ENCODE measurements around the gene RHPN2. TPM values are rescaled to one million over a fixed set of nuclear protein-coding genes. Genes with fewer than 3 reads are reported as not detected.
A peak's percentile ranks its signal among the peaks of the same experiment; 100 is the strongest.
"Not testable (repeated sequence)": the region's sequence is repeated elsewhere in the genome, so short reads cannot be mapped to it uniquely, and the experiment has no call there.

Gene RHPN2
- total RNA-seq, 2 experiments from 2014 or later: 3.1 to 3.4 TPM

GRCh38 chr19:32977813-32978212 lies 86.9 kb downstream of the RHPN2 start:
- H3K4me1 Mint-ChIP-seq (ENCODE audit: low read depth); DNase-seq; H3K9me3 Mint-ChIP-seq; H3K27me3 Mint-ChIP-seq (ENCODE audit: low read depth); H3K27ac Mint-ChIP-seq; H3K4me3 Mint-ChIP-seq; H3K36me3 Mint-ChIP-seq (ENCODE audit: low read depth): not testable (repeated sequence)
- CTCF ChIA-PET: interaction anchor here (1.1 to 1.3 kb wide), 3 partner anchors 29 to 149 kb away, joined by 3 read pairs; no protein-coding TSS in a partner anchor
- intact Hi-C loops (cut with micrococcal nuclease): loop anchor here (10.0 kb wide), 1 partner anchor 397 kb away; the partner anchor contains the start of gene CEBPG

- intact Hi-C loops (cut with micrococcal nuclease): loop anchor here (10.0 kb wide), 1 partner anchor 398 kb away; the partner anchor contains the start of gene CEBPG
- H3K4me1 Mint-ChIP-seq (ENCODE audit: low read depth): no peaks in the 10 kb centered on the region
- no peak overlapping the region for H3K27ac Mint-ChIP-seq
Measured at GRCh38 chr19:32977280-32977679, 87.4 kb downstream of the RHPN2 start.

GRCh38 chr19:32976223-32976805 lies 88.4 kb downstream of the RHPN2 start:
- H3K27ac Mint-ChIP-seq: no peak overlapping the region
- no peak overlapping the region for H3K4me3 Mint-ChIP-seq
- CTCF ChIA-PET: interaction anchor here (0.6 to 1.4 kb wide), 11 partner anchors 12 to 304 kb away, joined by 3 to 7 read pairs (median 3); no protein-coding TSS in a partner anchor
- intact Hi-C loops (cut with micrococcal nuclease): loop anchor here (1.0 to 10.0 kb wide), 2 partner anchors 143 to 398 kb away; partner anchors contain the start of gene CEBPG
- H3K36me3 Mint-ChIP-seq (ENCODE audit: low read depth): peaks cover 4% of the 10 kb centered on the region
- no peaks in the 10 kb centered on the region for H3K9me3 Mint-ChIP-seq
- peak; percentile 84 for DNase-seq
- H3K4me1 Mint-ChIP-seq (ENCODE audit: low read depth): peaks cover under 1% of the 10 kb centered on the region
- H3K27me3 Mint-ChIP-seq (ENCODE audit: low read depth): no peaks in the 10 kb centered on the region

More at GRCh38 chr19:32977280-32977679, 87.4 kb downstream of the RHPN2 start:
- DNase-seq: no peak
- Mint-ChIP-seq H3K27me3 (ENCODE audit: low read depth) (no peaks in the 10 kb centered on the region), H3K36me3 (ENCODE audit: low read depth) (peaks cover 4% of the 10 kb centered on the region), H3K4me3 (no peak overlapping the region), H3K9me3 (no peaks in the 10 kb centered on the region)
- CTCF ChIA-PET: interaction anchor here (1.1 to 1.3 kb wide), 3 partner anchors 29 to 149 kb away, joined by 3 read pairs; no protein-coding TSS in a partner anchor

- peaks cover 9% of the 10 kb centered on the region for H3K4me1 Mint-ChIP-seq (ENCODE audit: low read depth)
- CTCF ChIA-PET: interaction anchor here (0.6 to 1.0 kb wide), 2 partner anchors 278 to 744 kb away, joined by 3 to 5 read pairs; no protein-coding TSS in a partner anchor
- DNase-seq: peak; percentile 99
- H3K9me3 Mint-ChIP-seq: no peaks in the 10 kb centered on the region
- intact Hi-C loops (cut with micrococcal nuclease): loop anchor here (1.0 to 10.0 kb wide), 7 partner anchors 109 to 567 kb away; partner anchors contain the start of genes ANKRD27, CEBPG, DPY19L3 and GPATCH1
- H3K4me3 Mint-ChIP-seq: peak within 1 kb of the TSS; percentile 97
- H3K27ac Mint-ChIP-seq: peak within 1 kb of the TSS; percentile 90
- H3K27me3 Mint-ChIP-seq (ENCODE audit: low read depth): no peaks in the 10 kb centered on the region
- H3K36me3 Mint-ChIP-seq (ENCODE audit: low read depth): peaks cover 9% of the 10 kb centered on the region
Measured at GRCh38 chr19:32971715-32972540, 92.8 kb downstream of the RHPN2 start, which contains the start of the genes CEP89 and FAAP24. TSS of gene CEP89 (minus strand) at chr19:32971958. CDS start at chr19:32971874, 84 bp downstream. TSS of gene FAAP24 (plus strand) at chr19:32972242. CDS start at chr19:32973197, 955 bp downstream.

DNA sequence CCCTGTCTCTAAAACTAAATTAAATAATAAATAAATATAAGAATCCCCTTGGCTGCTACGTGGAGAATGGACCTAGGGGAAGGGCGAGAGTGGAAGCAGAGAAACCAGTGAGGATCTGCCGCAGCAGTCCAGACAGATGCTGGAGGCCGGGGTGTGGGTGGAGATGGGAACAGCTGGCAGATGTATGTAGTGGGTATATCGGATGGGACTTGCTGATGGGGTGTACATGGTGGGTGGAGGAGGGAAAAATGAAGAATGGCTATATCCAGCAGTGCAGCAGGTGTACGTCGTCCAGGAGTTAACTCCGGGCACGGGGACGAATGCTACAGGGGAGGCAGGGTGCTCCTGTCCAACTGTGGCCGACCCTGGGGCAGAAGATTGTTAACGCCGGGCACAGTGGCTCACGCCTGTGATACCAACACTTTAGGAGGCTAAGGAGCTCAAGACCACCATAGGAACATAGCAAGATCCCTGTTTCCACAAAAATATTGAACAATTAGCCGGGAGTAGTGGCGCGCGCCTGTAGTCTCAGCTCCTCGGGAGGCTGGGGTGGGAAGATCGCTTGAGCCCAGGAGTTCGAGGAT lies 93.6 kb downstream of the RHPN2 start:
- DNase-seq: no peak
- no peak overlapping the region for H3K27ac Mint-ChIP-seq
- H3K4me3 Mint-ChIP-seq: peak overlapping the region; percentile 97
- peaks cover 9% of the 10 kb centered on the region for H3K4me1 Mint-ChIP-seq (ENCODE audit: low read depth)
- CTCF ChIA-PET: interaction anchor here (0.6 to 1.0 kb wide), 2 partner anchors 277 to 744 kb away, joined by 3 to 5 read pairs; no protein-coding TSS in a partner anchor
- H3K36me3 Mint-ChIP-seq (ENCODE audit: low read depth): peaks cover 8% of the 10 kb centered on the region
- no peaks in the 10 kb centered on the region for H3K9me3 Mint-ChIP-seq
- intact Hi-C loops (cut with micrococcal nuclease): loop anchor here (1.0 to 10.0 kb wide), 2 partner anchors 296 to 404 kb away; partner anchors contain the start of genes ANKRD27, CEBPG and RGS9BP
- H3K27me3 Mint-ChIP-seq (ENCODE audit: low read depth): no peaks in the 10 kb centered on the region

DNA sequence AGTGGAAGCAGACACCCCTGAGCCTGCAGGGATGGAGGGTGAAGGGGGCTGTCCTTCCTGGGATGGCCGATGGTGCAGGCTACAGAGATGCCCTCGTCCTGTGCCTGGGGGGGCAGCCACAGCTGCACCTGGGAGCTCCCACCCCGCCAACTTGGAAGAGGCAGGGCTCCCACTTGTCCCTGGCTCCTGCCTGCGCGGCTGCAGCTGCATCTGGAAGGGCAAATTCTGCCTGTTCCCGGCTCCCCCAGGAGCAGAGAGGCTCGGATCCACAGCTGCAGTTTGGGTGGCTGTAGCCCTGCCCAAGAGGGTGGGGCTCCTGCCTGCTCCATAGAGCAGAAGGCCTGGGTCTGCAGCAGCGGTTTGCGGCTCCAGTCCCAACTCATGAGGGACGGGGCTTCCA lies 95.1 kb downstream of the RHPN2 start:
- DNase-seq: no peak
- H3K4me3 Mint-ChIP-seq: no peak overlapping the region
- intact Hi-C loops (cut with micrococcal nuclease): no loop called here
- H3K4me1 Mint-ChIP-seq (ENCODE audit: low read depth): peaks cover 9% of the 10 kb centered on the region
- H3K27me3 Mint-ChIP-seq (ENCODE audit: low read depth): no peaks in the 10 kb centered on the region
- CTCF ChIA-PET: no interaction called here
- peaks cover 8% of the 10 kb centered on the region for H3K36me3 Mint-ChIP-seq (ENCODE audit: low read depth)
- H3K27ac Mint-ChIP-seq: no peak overlapping the region
- H3K9me3 Mint-ChIP-seq: no peaks in the 10 kb centered on the region

GRCh38 chr19:32966750-32967149 lies 97.9 kb downstream of the RHPN2 start:
- no peaks in the 10 kb centered on the region for H3K9me3 Mint-ChIP-seq
- intact Hi-C loops (cut with micrococcal nuclease): no loop called here
- no peak overlapping the region for H3K27ac Mint-ChIP-seq
- H3K4me3 Mint-ChIP-seq: no peak overlapping the region
- H3K36me3 Mint-ChIP-seq (ENCODE audit: low read depth): peaks cover 15% of the 10 kb centered on the region
- H3K4me1 Mint-ChIP-seq (ENCODE audit: low read depth): peaks cover 9% of the 10 kb centered on the region
- no peaks in the 10 kb centered on the region for H3K27me3 Mint-ChIP-seq (ENCODE audit: low read depth)
- DNase-seq: no peak
- CTCF ChIA-PET: no interaction called here

DNA sequence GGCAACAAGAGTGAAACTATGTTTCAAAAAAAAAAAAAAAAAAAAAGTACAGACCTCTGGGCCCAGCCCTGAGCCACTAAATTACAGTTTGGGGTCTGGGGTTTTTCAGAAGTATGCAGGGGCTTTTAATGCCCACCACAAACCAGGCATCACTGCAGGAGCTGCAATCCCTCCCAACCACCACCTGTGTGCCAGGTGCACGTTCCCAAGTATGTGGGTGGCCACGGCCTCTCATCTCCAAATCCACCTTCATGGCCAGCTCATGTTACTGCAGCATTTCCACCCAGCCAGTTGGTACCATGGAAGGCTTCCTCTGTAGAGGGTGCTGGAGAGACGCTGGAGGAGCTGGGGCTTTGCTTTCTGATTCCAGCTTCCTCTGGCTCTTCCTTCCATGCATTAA lies 119.4 kb downstream of the RHPN2 start:
- no peak overlapping the region for H3K4me3 Mint-ChIP-seq
- no peak overlapping the region for H3K27ac Mint-ChIP-seq
- H3K4me1 Mint-ChIP-seq (ENCODE audit: low read depth): no peaks in the 10 kb centered on the region
- intact Hi-C loops (cut with micrococcal nuclease): no loop called here
- CTCF ChIA-PET: interaction anchor here (0.5 to 1.1 kb wide), 2 partner anchors 45 to 92 kb away, joined by 3 read pairs; no protein-coding TSS in a partner anchor
- no peak for DNase-seq
- H3K27me3 Mint-ChIP-seq (ENCODE audit: low read depth): no peaks in the 10 kb centered on the region
- peaks cover 49% of the 10 kb centered on the region for H3K36me3 Mint-ChIP-seq (ENCODE audit: low read depth)
- peaks cover 4% of the 10 kb centered on the region for H3K9me3 Mint-ChIP-seq

DNA sequence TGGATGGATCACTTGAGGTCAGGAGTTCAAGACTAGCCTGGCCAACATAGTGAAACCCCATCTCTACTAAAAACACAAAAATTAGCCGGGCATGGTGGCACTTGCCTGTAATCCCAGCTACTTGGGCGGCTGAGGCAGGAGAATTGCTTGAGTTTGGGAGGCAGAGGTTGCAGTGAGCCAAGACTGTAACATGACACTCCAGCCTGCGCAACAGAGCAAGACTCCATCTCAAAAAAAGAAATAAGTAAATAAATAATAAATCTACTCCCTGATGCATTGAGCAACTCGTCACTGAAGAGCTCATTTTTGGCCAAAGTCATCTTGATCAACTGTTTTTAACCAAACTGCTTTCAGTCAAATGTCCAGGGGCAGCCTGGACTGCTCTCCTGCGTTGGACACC lies 123.4 kb downstream of the RHPN2 start:
- H3K27ac Mint-ChIP-seq; H3K4me3 Mint-ChIP-seq; CTCF ChIA-PET; DNase-seq; intact Hi-C loops (cut with micrococcal nuclease); H3K4me1 Mint-ChIP-seq (ENCODE audit: low read depth); H3K9me3 Mint-ChIP-seq; H3K27me3 Mint-ChIP-seq (ENCODE audit: low read depth): not testable (repeated sequence)
- H3K36me3 Mint-ChIP-seq (ENCODE audit: low read depth): peaks cover 32% of the 10 kb centered on the region

DNA sequence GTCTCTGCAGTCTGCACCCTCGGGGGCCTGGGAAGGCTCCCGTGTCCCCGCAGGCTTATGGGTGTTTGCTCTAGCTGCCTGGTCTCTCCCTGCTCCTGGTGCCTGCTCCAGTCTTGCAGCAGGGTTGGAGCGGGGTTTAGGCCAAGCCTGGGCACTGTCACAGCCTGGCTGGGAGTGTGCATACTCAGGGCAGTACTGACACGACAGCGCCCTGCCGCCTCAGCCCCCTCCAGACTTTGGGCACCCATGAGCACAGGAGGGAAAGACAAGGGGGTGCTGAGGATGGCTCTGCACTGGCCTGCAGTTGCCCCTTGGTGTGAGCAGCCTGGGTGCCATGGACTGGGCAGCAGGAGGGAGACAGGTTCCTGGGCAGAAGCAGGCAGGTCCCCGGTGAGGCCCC lies 128.6 kb downstream of the RHPN2 start:
- H3K9me3 Mint-ChIP-seq: no peaks in the 10 kb centered on the region
- peaks cover 23% of the 10 kb centered on the region for H3K36me3 Mint-ChIP-seq (ENCODE audit: low read depth)
- no peak for DNase-seq
- intact Hi-C loops (cut with micrococcal nuclease): no loop called here
- H3K4me1 Mint-ChIP-seq (ENCODE audit: low read depth): no peaks in the 10 kb centered on the region
- H3K4me3 Mint-ChIP-seq: no peak overlapping the region
- CTCF ChIA-PET: no interaction called here
- H3K27me3 Mint-ChIP-seq (ENCODE audit: low read depth): no peaks in the 10 kb centered on the region
- no peak overlapping the region for H3K27ac Mint-ChIP-seq

GRCh38 chr19:32935629-32936028 lies 129.1 kb downstream of the RHPN2 start:
- intact Hi-C loops (cut with micrococcal nuclease): no loop called here
- CTCF ChIA-PET: no interaction called here
- DNase-seq: no peak
- Mint-ChIP-seq H3K27ac (no peak overlapping the region), H3K27me3 (ENCODE audit: low read depth) (no peaks in the 10 kb centered on the region), H3K36me3 (ENCODE audit: low read depth) (peaks cover 25% of the 10 kb centered on the region), H3K9me3 (no peaks in the 10 kb centered on the region), H3K4me3 (no peak overlapping the region), H3K4me1 (ENCODE audit: low read depth) (no peaks in the 10 kb centered on the region)

DNA sequence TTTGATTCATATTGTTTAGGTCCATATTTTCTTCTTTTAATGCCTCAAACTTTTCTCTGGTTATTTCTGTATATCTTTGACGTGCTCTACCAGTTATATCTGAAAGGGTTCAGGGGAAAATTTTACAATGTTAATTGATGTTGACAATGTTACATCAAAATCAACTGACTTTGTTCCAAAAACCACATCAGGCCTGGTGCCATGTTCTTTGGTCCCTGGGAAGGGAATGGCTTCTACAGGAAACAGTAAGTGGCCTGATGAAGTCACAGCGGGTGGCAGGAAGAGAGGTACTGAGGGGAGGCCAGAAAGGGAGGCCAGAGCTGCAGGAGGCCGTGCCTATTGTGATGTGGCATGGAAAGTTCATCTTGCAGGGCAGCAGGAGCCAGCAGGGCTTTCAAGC lies 131.1 kb downstream of the RHPN2 start:
- Mint-ChIP-seq H3K27ac (no peak overlapping the region), H3K9me3 (peaks cover 2% of the 10 kb centered on the region), H3K27me3 (ENCODE audit: low read depth) (no peaks in the 10 kb centered on the region), H3K36me3 (ENCODE audit: low read depth) (peaks cover 40% of the 10 kb centered on the region), H3K4me3 (no peak overlapping the region), H3K4me1 (ENCODE audit: low read depth) (no peaks in the 10 kb centered on the region)
- CTCF ChIA-PET: no interaction called here
- DNase-seq: no peak
- intact Hi-C loops (cut with micrococcal nuclease): no loop called here
